ENCODE data around the gene NUCKS1.
A peak's percentile ranks its signal among the peaks of the same experiment; 100 is the strongest.

The NUCKS1 gene

GRCh38 chr1:205785446-205785845 lies 35.5 kb upstream of the NUCKS1 start:
- no peak for DNase-seq (ENCODE audit: low read depth, low spot score)
- no CpG with 5 or more reads among the region's 9 CpGs for WGBS (ENCODE audit: insufficient coverage, insufficient read length)
- no peak overlapping the region for H3K27ac ChIP-seq (ENCODE audit: low read length)
- H3K27me3 ChIP-seq (ENCODE audit: control insufficient read depth, insufficient read depth, low read length) = no peaks in the 10 kb centered on the region
- H3K9me3 ChIP-seq (ENCODE audit: control insufficient read depth, insufficient read depth, low read length) = no peaks in the 10 kb centered on the region
- no peaks in the 10 kb centered on the region for H3K4me1 ChIP-seq (ENCODE audit: control insufficient read depth, insufficient read depth, low read length)
- H3K4me3 ChIP-seq (ENCODE audit: low read length) = no peak overlapping the region
- no peaks in the 10 kb centered on the region; the same call in 1 of the 2 replicates for H3K36me3 ChIP-seq (ENCODE audit: control insufficient read depth, insufficient read depth, low read length)

GRCh38 chr1:205783904-205784303 lies 33.9 kb upstream of the NUCKS1 start:
- no CpG with 5 or more reads among the region's 4 CpGs for whole genome bisulfite sequencing (ENCODE audit: insufficient coverage, insufficient read length)
- H3K27ac ChIP-seq (ENCODE audit: low read length) = no peak overlapping the region
- no peak overlapping the region for H3K4me3 ChIP-seq (ENCODE audit: low read length)
- H3K9me3 ChIP-seq (ENCODE audit: control insufficient read depth, insufficient read depth, low read length) = no peaks in the 10 kb centered on the region
- no peak for DNase-seq (ENCODE audit: low read depth, low spot score)
- no peaks in the 10 kb centered on the region for H3K27me3 ChIP-seq (ENCODE audit: control insufficient read depth, insufficient read depth, low read length)
- no peaks in the 10 kb centered on the region for H3K36me3 ChIP-seq (ENCODE audit: control insufficient read depth, insufficient read depth, low read length)
- no peaks in the 10 kb centered on the region for H3K4me1 ChIP-seq (ENCODE audit: control insufficient read depth, insufficient read depth, low read length)

- H3K36me3 ChIP-seq (ENCODE audit: control insufficient read depth, insufficient read depth, low read length) = no peaks in the 10 kb centered on the region
- H3K27me3 ChIP-seq (ENCODE audit: control insufficient read depth, insufficient read depth, low read length) = no peaks in the 10 kb centered on the region
- H3K27ac ChIP-seq (ENCODE audit: low read length) = no peak overlapping the region
- DNase-seq (ENCODE audit: low read depth, low spot score) = no peak
- no peak overlapping the region for H3K4me3 ChIP-seq (ENCODE audit: low read length)
- no peaks in the 10 kb centered on the region for H3K4me1 ChIP-seq (ENCODE audit: control insufficient read depth, insufficient read depth, low read length)
- H3K9me3 ChIP-seq (ENCODE audit: control insufficient read depth, insufficient read depth, low read length) = no peaks in the 10 kb centered on the region
Measured at GRCh38 chr1:205783433-205783795, 33.4 kb upstream of the NUCKS1 start.

- no CpG with 5 or more reads among the region's 4 CpGs for WGBS (ENCODE audit: insufficient coverage, insufficient read length)
- no peaks in the 10 kb centered on the region for H3K27me3 ChIP-seq (ENCODE audit: control insufficient read depth, insufficient read depth, low read length)
- no peaks in the 10 kb centered on the region for H3K36me3 ChIP-seq (ENCODE audit: control insufficient read depth, insufficient read depth, low read length)
- no peak overlapping the region for H3K4me3 ChIP-seq (ENCODE audit: low read length)
- H3K4me1 ChIP-seq (ENCODE audit: control insufficient read depth, insufficient read depth, low read length) = no peaks in the 10 kb centered on the region
- no peak overlapping the region for H3K27ac ChIP-seq (ENCODE audit: low read length)
- no peaks in the 10 kb centered on the region for H3K9me3 ChIP-seq (ENCODE audit: control insufficient read depth, insufficient read depth, low read length)
- no peak for DNase-seq (ENCODE audit: low read depth, low spot score)
Measured at GRCh38 chr1:205782627-205783432, 32.8 kb upstream of the NUCKS1 start.

GRCh38 chr1:205780335-205780734 lies 30.4 kb upstream of the NUCKS1 start:
- no peak overlapping the region for H3K4me3 ChIP-seq (ENCODE audit: low read length)
- no peak overlapping the region for H3K27ac ChIP-seq (ENCODE audit: low read length)
- H3K9me3 ChIP-seq (ENCODE audit: control insufficient read depth, insufficient read depth, low read length) = no peaks in the 10 kb centered on the region
- H3K4me1 ChIP-seq (ENCODE audit: control insufficient read depth, insufficient read depth, low read length) = no peaks in the 10 kb centered on the region
- DNase-seq (ENCODE audit: low read depth, low spot score) = no peak
- no CpG with 5 or more reads among the region's 5 CpGs for WGBS (ENCODE audit: insufficient coverage, insufficient read length)
- no peaks in the 10 kb centered on the region for H3K27me3 ChIP-seq (ENCODE audit: control insufficient read depth, insufficient read depth, low read length)
- H3K36me3 ChIP-seq (ENCODE audit: control insufficient read depth, insufficient read depth, low read length) = no peaks in the 10 kb centered on the region

GRCh38 chr1:205777994-205778393 lies 28.0 kb upstream of the NUCKS1 start:
- peaks cover 3% of the 10 kb centered on the region; the same call in 1 of the 2 replicates for H3K27me3 ChIP-seq (ENCODE audit: control insufficient read depth, insufficient read depth, low read length)
- DNase-seq (ENCODE audit: low read depth, low spot score) = no peak
- no CpG with 5 or more reads among the region's 2 CpGs for WGBS (ENCODE audit: insufficient coverage, insufficient read length)
- H3K9me3 ChIP-seq (ENCODE audit: control insufficient read depth, insufficient read depth, low read length) = no peaks in the 10 kb centered on the region
- H3K4me1 ChIP-seq (ENCODE audit: control insufficient read depth, insufficient read depth, low read length) = 0 out of 2 replicates have a peak, but pooled peaks cover 2% of the 10 kb centered on the region
- H3K4me3 ChIP-seq (ENCODE audit: low read length) = no peak overlapping the region
- H3K27ac ChIP-seq (ENCODE audit: low read length) = no peak overlapping the region
- no peaks in the 10 kb centered on the region for H3K36me3 ChIP-seq (ENCODE audit: control insufficient read depth, insufficient read depth, low read length)

GRCh38 chr1:205775717-205776056 lies 25.7 kb upstream of the NUCKS1 start:
- Histone ChIP-seq H3K27ac (ENCODE audit: low read length) (no peak overlapping the region), H3K9me3 (ENCODE audit: control insufficient read depth, insufficient read depth, low read length) (no peaks in the 10 kb centered on the region), H3K27me3 (ENCODE audit: control insufficient read depth, insufficient read depth, low read length) (peaks cover 3% of the 10 kb centered on the region; the same call in 1 of the 2 replicates), H3K4me3 (ENCODE audit: low read length) (no peak overlapping the region), H3K36me3 (ENCODE audit: control insufficient read depth, insufficient read depth, low read length) (no peaks in the 10 kb centered on the region), H3K4me1 (ENCODE audit: control insufficient read depth, insufficient read depth, low read length) (0 out of 2 replicates have a peak, but pooled peaks cover 2% of the 10 kb centered on the region)
- no peak for DNase-seq (ENCODE audit: low read depth, low spot score)

GRCh38 chr1:205775015-205775716 lies 25.2 kb upstream of the NUCKS1 start, which contains the start of gene RAB29:
Gene RAB29, minus strand, starts transcription at chr1:205775482. Its CDS starts 526 bp downstream, at chr1:205774956.
- H3K36me3 ChIP-seq (ENCODE audit: control insufficient read depth, insufficient read depth, low read length) = no peaks in the 10 kb centered on the region
- DNase-seq (ENCODE audit: low read depth, low spot score) = no peak
- no peak within 1 kb of the TSS for H3K27ac ChIP-seq (ENCODE audit: low read length)
- peak within 1 kb of the TSS; percentile 61; the same call in 1 of the 2 replicates for H3K4me3 ChIP-seq (ENCODE audit: low read length)
- no CpG with 5 or more reads among the region's 40 CpGs for WGBS (ENCODE audit: insufficient coverage, insufficient read length)
- 0 out of 2 replicates have a peak, but pooled peaks cover 2% of the 10 kb centered on the region for H3K4me1 ChIP-seq (ENCODE audit: control insufficient read depth, insufficient read depth, low read length)
- peaks cover 3% of the 10 kb centered on the region; the same call in 1 of the 2 replicates for H3K27me3 ChIP-seq (ENCODE audit: control insufficient read depth, insufficient read depth, low read length)
- no peaks in the 10 kb centered on the region for H3K9me3 ChIP-seq (ENCODE audit: control insufficient read depth, insufficient read depth, low read length)

- H3K9me3 ChIP-seq (ENCODE audit: control insufficient read depth, insufficient read depth, low read length) = no peaks in the 10 kb centered on the region
- no CpG with 5 or more reads among the region's 36 CpGs for WGBS (ENCODE audit: insufficient coverage, insufficient read length)
- peaks cover 3% of the 10 kb centered on the region; the same call in 1 of the 2 replicates for H3K27me3 ChIP-seq (ENCODE audit: control insufficient read depth, insufficient read depth, low read length)
- H3K27ac ChIP-seq (ENCODE audit: low read length) = no peak overlapping the region
- peak overlapping the region; percentile 61; the same call in 1 of the 2 replicates for H3K4me3 ChIP-seq (ENCODE audit: low read length)
- 0 out of 2 replicates have a peak, but pooled peaks cover 2% of the 10 kb centered on the region for H3K4me1 ChIP-seq (ENCODE audit: control insufficient read depth, insufficient read depth, low read length)
- H3K36me3 ChIP-seq (ENCODE audit: control insufficient read depth, insufficient read depth, low read length) = no peaks in the 10 kb centered on the region
- no peak for DNase-seq (ENCODE audit: low read depth, low spot score)
Measured at GRCh38 chr1:205774198-205775014, 24.4 kb upstream of the NUCKS1 start.

- DNase-seq (ENCODE audit: low read depth, low spot score) = no peak
- Histone ChIP-seq H3K36me3 (ENCODE audit: control insufficient read depth, insufficient read depth, low read length) (no peaks in the 10 kb centered on the region), H3K9me3 (ENCODE audit: control insufficient read depth, insufficient read depth, low read length) (no peaks in the 10 kb centered on the region), H3K4me3 (ENCODE audit: low read length) (no peak overlapping the region), H3K27ac (ENCODE audit: low read length) (no peak overlapping the region), H3K27me3 (ENCODE audit: control insufficient read depth, insufficient read depth, low read length) (peaks cover 3% of the 10 kb centered on the region; the same call in 1 of the 2 replicates), H3K4me1 (ENCODE audit: control insufficient read depth, insufficient read depth, low read length) (0 out of 2 replicates have a peak, but pooled peaks cover 2% of the 10 kb centered on the region)
- no CpG with 5 or more reads among the region's 2 CpGs for WGBS (ENCODE audit: insufficient coverage, insufficient read length)
Measured at GRCh38 chr1:205772607-205773032, 22.6 kb upstream of the NUCKS1 start.

All from iPS DF 6.9 (cell line).